GM21825 (cell line): ENCODE data around the gene AKR1C4.
"Not testable (repeated sequence)": the region's sequence is repeated elsewhere in the genome, so short reads cannot be mapped to it uniquely, and the experiment has no call there.

ENCODE experiments used
- ATAC-seq: cut with Tn5 transposase; IDR thresholded peaks from one replicate; pipeline ENCODE4 v1.9.1; 2021; ENCODE audit warnings: mild to moderate bottlenecking, moderate library complexity; ENCODE audit not compliant: unreplicated experiment

Gene AKR1C4

GRCh38 chr10:5196702-5197113, at the start of gene AKR1C4:
AKR1C4 (plus strand) TSS chr10:5196837; CDS start chr10:5196868, 31 bp downstream.
- no peak for ATAC-seq

GRCh38 chr10:5146920-5147254, 49.8 kb upstream of the AKR1C4 start:
- ATAC-seq = no peak

- no peak for ATAC-seq
These were observed 49.2 kb upstream of the AKR1C4 start for GRCh38 chr10:5147255-5147980.

- no peak for ATAC-seq
These were observed 48.5 kb upstream of the AKR1C4 start for GRCh38 chr10:5147981-5148677.

GRCh38 chr10:5148678-5149032, 48.0 kb upstream of the AKR1C4 start:
- ATAC-seq = no peak

- no peak for ATAC-seq
These were observed 45.6 kb upstream of the AKR1C4 start for GRCh38 chr10:5151076-5151475.

- ATAC-seq = no peak
These were observed 40.7 kb upstream of the AKR1C4 start for GRCh38 chr10:5155951-5156350.

GRCh38 chr10:5157501-5157900, 39.1 kb upstream of the AKR1C4 start:
- no peak for ATAC-seq

- ATAC-seq = no peak
These were observed 37.5 kb upstream of the AKR1C4 start for GRCh38 chr10:5159126-5159525.

- no peak for ATAC-seq
These were observed 33.1 kb upstream of the AKR1C4 start for GRCh38 chr10:5163487-5163886.

- no peak for ATAC-seq
These were observed 30.9 kb upstream of the AKR1C4 start for GRCh38 chr10:5165738-5166137.

GRCh38 chr10:5168897-5169420, 27.7 kb upstream of the AKR1C4 start:
- no peak for ATAC-seq

- ATAC-seq = not testable (repeated sequence)
These were observed 21.1 kb upstream of the AKR1C4 start for GRCh38 chr10:5175581-5175980.

- ATAC-seq = not testable (repeated sequence)
These were observed 16.1 kb upstream of the AKR1C4 start for GRCh38 chr10:5180503-5180902.

GRCh38 chr10:5183923-5184322, 12.7 kb upstream of the AKR1C4 start:
- no peak for ATAC-seq

GRCh38 chr10:5184987-5185775, 11.5 kb upstream of the AKR1C4 start, which contains the start of gene AKR1C8:
AKR1C8 (minus strand) TSS chr10:5185150; CDS start chr10:5185104, 46 bp downstream.
- no peak for ATAC-seq

- ATAC-seq = no peak
These were observed 8.8 kb upstream of the AKR1C4 start for GRCh38 chr10:5187867-5188266.

GRCh38 chr10:5188358-5188757, 8.3 kb upstream of the AKR1C4 start:
- ATAC-seq = no peak

- ATAC-seq = no peak
These were observed 2.2 kb upstream of the AKR1C4 start for GRCh38 chr10:5194431-5194830.

- ATAC-seq = no peak
These were observed 786 bp upstream of the AKR1C4 start for GRCh38 chr10:5195727-5196374.

- ATAC-seq = no peak
These were observed 1.7 kb downstream of the AKR1C4 start for GRCh38 chr10:5198386-5198785.
